Measurements from ENCODE around the gene SLC6A6. TPM values are rescaled to one million over a fixed set of nuclear protein-coding genes. Genes with fewer than 3 reads are reported as not detected.
A peak's percentile ranks its signal among the peaks of the same experiment; 100 is the strongest.

SLC6A6 gene
- 100 to 1,000 TPM in 1 of 4 donors, 10 to 100 TPM in 3; 34.4 to 166 (median 55.2) TPM for total RNA-seq

GRCh38 chr3:14402304-14402811 lies at the start of gene SLC6A6:
TSS of gene SLC6A6 (plus strand) at chr3:14402606. CDS start at chr3:14443635, 41,029 bp downstream.
- WGBS, 2 donors, result 0% methylated on average over 30 to 49 of the region's 59 CpGs
- DNase-seq (ENCODE audit: low spot score in 2 of 2), result peak; percentile 92 to 99

GRCh38 chr3:14353502-14353901 lies 48.9 kb upstream of the SLC6A6 start:
- TF ChIP-seq POLR2A (IDR thresholded peaks at IDR 0.05) (no peak), CTCF (IDR thresholded peaks at IDR 0.05) (no peak)
- H3K4me3 ChIP-seq (ENCODE audit: low read depth, poor library complexity, severe bottlenecking), result no peak overlapping the region
- intact Hi-C loops (cut with DNase I; ENCODE audit: low total_unique reads), result no loop called here
- 100% methylated on average over 1 of the region's 1 CpG for WGBS, 2 donors
- no peak for DNase-seq (ENCODE audit: low spot score in 2 of 2)

More at GRCh38 chr3:14402304-14402811, at the start of gene SLC6A6:
- peak in 1 of 2 donors; percentile 19 for TF ChIP-seq POLR2A (IDR thresholded peaks at IDR 0.05)
- TF ChIP-seq CTCF (IDR thresholded peaks at IDR 0.05), result no peak
- peak within 1 kb of the TSS; percentile 57 for H3K4me3 ChIP-seq (ENCODE audit: low read depth, poor library complexity, severe bottlenecking)
- intact Hi-C loops (cut with DNase I; ENCODE audit: low total_unique reads), result no loop called here

GRCh38 chr3:14357463-14357862 lies 44.9 kb upstream of the SLC6A6 start:
- intact Hi-C loops (cut with DNase I; ENCODE audit: low total_unique reads), result no loop called here
- no peak overlapping the region for H3K4me3 ChIP-seq (ENCODE audit: low read depth, poor library complexity, severe bottlenecking)
- no peak for DNase-seq (ENCODE audit: low spot score in 2 of 2)
- WGBS, 2 donors, result 40 to 57% methylated on average over 1 of the region's 1 CpG
- TF ChIP-seq POLR2A (IDR thresholded peaks at IDR 0.05) (no peak), CTCF (IDR thresholded peaks at IDR 0.05) (no peak)

- peak; percentile 85 to 96 for DNase-seq (ENCODE audit: low spot score in 2 of 2)
- TF ChIP-seq POLR2A (IDR thresholded peaks at IDR 0.05) (no peak), CTCF (IDR thresholded peaks at IDR 0.05) (no peak)
- intact Hi-C loops (cut with DNase I; ENCODE audit: low total_unique reads), result no loop called here
- H3K4me3 ChIP-seq (ENCODE audit: low read depth, poor library complexity, severe bottlenecking), result no peak overlapping the region
- WGBS, 2 donors, result 32 to 33% methylated on average over 25 to 26 of the region's 26 CpGs
Observed at GRCh38 chr3:14358426-14359211, 43.8 kb upstream of the SLC6A6 start.

- intact Hi-C loops (cut with DNase I; ENCODE audit: low total_unique reads), result no loop called here
- 89 to 95% methylated on average over 3 of the region's 3 CpGs for WGBS, 2 donors
Observed at GRCh38 chr3:14359348-14359747, 43.1 kb upstream of the SLC6A6 start.

More at GRCh38 chr3:14359348-14359747, 43.1 kb upstream of the SLC6A6 start:
- no peak for DNase-seq (ENCODE audit: low spot score in 2 of 2)
- H3K4me3 ChIP-seq (ENCODE audit: low read depth, poor library complexity, severe bottlenecking), result no peak overlapping the region
- TF ChIP-seq CTCF (IDR thresholded peaks at IDR 0.05) (no peak), POLR2A (IDR thresholded peaks at IDR 0.05) (no peak)

Measured in lower leg skin (tissue), 4 donors.